ENCODE data around the gene DUSP15.

DNA sequence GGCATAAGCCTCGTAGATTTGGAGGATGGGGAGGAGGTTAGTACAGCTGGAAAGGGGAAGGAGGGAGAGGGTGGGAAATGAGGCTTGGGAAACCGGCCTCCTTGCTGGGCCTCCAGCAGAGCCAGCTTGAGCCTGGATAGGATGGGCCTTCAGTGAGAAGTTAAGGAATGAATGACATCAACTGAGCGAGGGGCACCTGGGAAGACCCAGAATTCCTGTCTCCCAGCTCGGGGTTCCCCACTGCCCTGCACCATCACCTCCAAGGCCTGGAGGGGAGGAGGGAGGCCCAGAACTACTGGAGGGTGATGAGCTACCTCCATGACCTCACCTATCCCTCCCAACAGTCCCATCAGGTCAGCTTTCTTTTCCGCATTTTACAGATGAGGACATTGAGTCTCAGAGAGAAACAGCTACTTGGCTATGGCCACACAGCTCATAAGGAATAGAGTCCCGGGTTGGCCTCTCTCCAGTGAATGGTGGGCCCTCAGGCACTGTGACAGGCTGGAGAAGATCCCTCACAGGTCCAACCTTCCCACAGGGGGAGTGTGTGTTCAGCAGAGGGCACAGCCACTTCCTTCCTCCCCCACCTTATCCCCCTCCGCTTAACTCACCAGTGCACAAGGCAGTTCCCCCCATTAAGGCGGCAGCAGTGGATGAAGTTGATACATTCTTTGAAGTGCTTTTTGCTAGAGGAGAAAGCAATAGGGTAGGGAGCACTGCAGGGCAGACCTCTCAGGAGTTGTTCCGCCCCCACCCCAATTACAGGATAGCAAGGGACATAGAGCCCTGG lies 6.8 kb downstream of the DUSP15 start:
- TF ChIP-seq POLR2A (IDR thresholded peaks at IDR 0.05; ENCODE audit: low read depth, low read length), result no peak
- TF ChIP-seq MXI1 (IDR thresholded peaks at IDR 0.05; ENCODE audit: borderline replicate concordance, low read depth, low read length), result no peak
- TF ChIP-seq, protein P1, sequence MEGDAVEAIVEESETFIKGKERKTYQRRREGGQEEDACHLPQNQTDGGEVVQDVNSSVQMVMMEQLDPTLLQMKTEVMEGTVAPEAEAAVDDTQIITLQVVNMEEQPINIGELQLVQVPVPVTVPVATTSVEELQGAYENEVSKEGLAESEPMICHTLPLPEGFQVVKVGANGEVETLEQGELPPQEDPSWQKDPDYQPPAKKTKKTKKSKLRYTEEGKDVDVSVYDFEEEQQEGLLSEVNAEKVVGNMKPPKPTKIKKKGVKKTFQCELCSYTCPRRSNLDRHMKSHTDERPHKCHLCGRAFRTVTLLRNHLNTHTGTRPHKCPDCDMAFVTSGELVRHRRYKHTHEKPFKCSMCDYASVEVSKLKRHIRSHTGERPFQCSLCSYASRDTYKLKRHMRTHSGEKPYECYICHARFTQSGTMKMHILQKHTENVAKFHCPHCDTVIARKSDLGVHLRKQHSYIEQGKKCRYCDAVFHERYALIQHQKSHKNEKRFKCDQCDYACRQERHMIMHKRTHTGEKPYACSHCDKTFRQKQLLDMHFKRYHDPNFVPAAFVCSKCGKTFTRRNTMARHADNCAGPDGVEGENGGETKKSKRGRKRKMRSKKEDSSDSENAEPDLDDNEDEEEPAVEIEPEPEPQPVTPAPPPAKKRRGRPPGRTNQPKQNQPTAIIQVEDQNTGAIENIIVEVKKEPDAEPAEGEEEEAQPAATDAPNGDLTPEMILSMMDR (conservative IDR thresholded peaks at IDR 0.05; ENCODE audit: low read depth, low read length), result no peak
- no peak for TF ChIP-seq RFX5 (IDR thresholded peaks at IDR 0.05; ENCODE audit: low read depth, low read length)
- TF ChIP-seq MAFK (IDR thresholded peaks at IDR 0.05; ENCODE audit: low read depth, low read length), result no peak
- TF ChIP-seq, protein P2, sequence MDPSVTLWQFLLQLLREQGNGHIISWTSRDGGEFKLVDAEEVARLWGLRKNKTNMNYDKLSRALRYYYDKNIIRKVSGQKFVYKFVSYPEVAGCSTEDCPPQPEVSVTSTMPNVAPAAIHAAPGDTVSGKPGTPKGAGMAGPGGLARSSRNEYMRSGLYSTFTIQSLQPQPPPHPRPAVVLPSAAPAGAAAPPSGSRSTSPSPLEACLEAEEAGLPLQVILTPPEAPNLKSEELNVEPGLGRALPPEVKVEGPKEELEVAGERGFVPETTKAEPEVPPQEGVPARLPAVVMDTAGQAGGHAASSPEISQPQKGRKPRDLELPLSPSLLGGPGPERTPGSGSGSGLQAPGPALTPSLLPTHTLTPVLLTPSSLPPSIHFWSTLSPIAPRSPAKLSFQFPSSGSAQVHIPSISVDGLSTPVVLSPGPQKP (IDR thresholded peaks at IDR 0.05; ENCODE audit: borderline replicate concordance, low read depth, low read length), result no peak
- TF ChIP-seq FOS (IDR thresholded peaks at IDR 0.05; ENCODE audit: low read depth, low read length), result no peak
- no peak for TF ChIP-seq CEBPB (IDR thresholded peaks at IDR 0.05; ENCODE audit: low read depth, low read length)
- no peak for TF ChIP-seq RAD21 (IDR thresholded peaks at IDR 0.05; ENCODE audit: low read length)
- no peak for TF ChIP-seq BHLHE40 (IDR thresholded peaks at IDR 0.05; ENCODE audit: low read depth, low read length)
- TF ChIP-seq, protein P3, sequence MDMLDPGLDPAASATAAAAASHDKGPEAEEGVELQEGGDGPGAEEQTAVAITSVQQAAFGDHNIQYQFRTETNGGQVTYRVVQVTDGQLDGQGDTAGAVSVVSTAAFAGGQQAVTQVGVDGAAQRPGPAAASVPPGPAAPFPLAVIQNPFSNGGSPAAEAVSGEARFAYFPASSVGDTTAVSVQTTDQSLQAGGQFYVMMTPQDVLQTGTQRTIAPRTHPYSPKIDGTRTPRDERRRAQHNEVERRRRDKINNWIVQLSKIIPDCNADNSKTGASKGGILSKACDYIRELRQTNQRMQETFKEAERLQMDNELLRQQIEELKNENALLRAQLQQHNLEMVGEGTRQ (IDR thresholded peaks at IDR 0.05; ENCODE audit: low read depth, low read length), result no peak
- no peak for TF ChIP-seq SMC3 (IDR thresholded peaks at IDR 0.05; ENCODE audit: low read depth, low read length)
